Body of pancreas (tissue), 4 donors: ENCODE measurements around the gene PRRT1. TPM values are rescaled to one million over a fixed set of nuclear protein-coding genes. Genes with fewer than 3 reads are reported as not detected.
A peak's percentile ranks its signal among the peaks of the same experiment; 100 is the strongest.

ENCODE experiments used
- ATAC-seq: fragments of 150-250 bp; one replicate; pipeline ENCODE4 v1.9.1; 2016
- DNase-seq, 4 donors: peaks; one replicate each; pipeline ENCODE4 v3.0.0-alpha.2; 2019
- H3K27ac ChIP-seq, 4 donors: fragments of 200-600 bp; sonication (generic); 1 replicate in 3 of 4; 2 replicates in 1 of 4; pipeline versions ENCODE4 v1.5.1 to v1.6.1; 2016 to 2019; ENCODE audit warnings: mild to moderate bottlenecking in 1 of 4, mixed read lengths in 1 of 4, moderate library complexity in 1 of 4
- H3K27me3 ChIP-seq, 2 donors: fragments of 200-600 bp; sonication (generic); one replicate each; pipeline ENCODE4 v1.6.0; 2016; ENCODE audit warnings: mild to moderate bottlenecking in 1 of 2
- H3K36me3 ChIP-seq, 2 donors: fragments of 200-600 bp; sonication (generic); replicated peaks in 1 of 2; 2 replicates each; pipeline ENCODE4 v1.5.1; 2016; ENCODE audit warnings: low read depth in 2 of 2; ENCODE audit not compliant: insufficient read depth in 1 of 2
- H3K4me1 ChIP-seq: fragments of 200-600 bp; sonication (generic); one replicate; pipeline ENCODE4 v1.6.0; 2016
- H3K4me3 ChIP-seq, 2 donors: fragments of 200-600 bp; sonication (generic); 1 replicate in 1 of 2; 2 replicates in 1 of 2; pipeline ENCODE4 v1.5.1; 2016 to 2019
- H3K9me3 ChIP-seq, 3 donors: fragments of 200-600 bp; sonication (generic); 1 replicate in 2 of 3; 2 replicates in 1 of 3; pipeline ENCODE4 v1.5.1; 2016
- CTCF ChIP-seq, 7 experiments: fragments of 450-650 bp in 4 of 7; fragments of 200-600 bp in 3 of 7; sonication (generic) in 3 of 7; IDR thresholded peaks; one replicate each; pipeline ENCODE4 v1.5.1; 2016 to 2019; ENCODE audit warnings: antibody characterized with exemption in 7 of 7
- POLR2A ChIP-seq, 3 donors: fragments of 450-650 bp; IDR thresholded peaks; one replicate each; pipeline ENCODE4 v1.6.1; 2016; ENCODE audit warnings: antibody characterized with exemption in 3 of 3, mild to moderate bottlenecking in 2 of 3
- WGBS, 2 donors: methylation state at CpG; one replicate each; pipeline ENCODE4 v1.1.5; 2017; 5-methylcytosine and 5-hydroxymethylcytosine counted together
- intact Hi-C: fragments of 100-400 bp; cut with DNase I; formaldehyde crosslinking; loops from one replicate; pipeline ENCODE4 v1.15.1; 2023
- total RNA-seq, 2 donors: library from RNA; depleted of rRNA; stranded (reverse); fragments of >200 nt; gene quantifications; one replicate each; pipeline ENCODE4 v1.1.0, GENCODE V29; 2016

The PRRT1 gene
- total RNA-seq, 2 donors from 2014 or later = not detected

DNA sequence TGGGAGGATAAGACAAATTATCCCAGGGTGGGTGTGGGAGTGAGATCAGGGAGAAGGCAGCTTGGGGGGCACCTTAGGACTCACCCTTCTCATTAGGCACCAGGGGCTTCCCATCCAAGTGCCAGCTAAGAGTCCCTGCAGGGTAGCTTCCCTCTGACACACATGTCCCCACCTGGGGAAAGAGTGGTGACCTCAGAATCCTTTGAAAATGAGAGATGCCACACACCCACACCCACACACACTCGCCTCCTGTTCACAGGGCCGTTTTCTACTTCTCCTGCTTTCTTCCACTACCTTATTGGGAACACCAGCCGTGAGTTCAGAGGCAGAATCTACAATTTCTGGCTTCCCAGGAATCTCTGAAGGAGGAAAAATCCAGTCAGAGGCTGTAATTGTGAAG is 31.3 kb upstream of the PRRT1 start:
- H3K27me3 ChIP-seq = no peaks in the 10 kb centered on the region
- no peak for DNase-seq
- TF ChIP-seq CTCF (IDR thresholded peaks at IDR 0.05) (no peak), POLR2A (IDR thresholded peaks at IDR 0.05) (no peak)
- H3K27ac ChIP-seq = peak overlapping the region in 1 of 4 donors; percentile 13
- intact Hi-C loops = no loop called here
- H3K36me3 ChIP-seq = peaks cover 0 to 6% of the 10 kb centered on the region in 2 donors
- no peak overlapping the region for H3K4me3 ChIP-seq
- peaks cover 26% of the 10 kb centered on the region for H3K4me1 ChIP-seq
- WGBS, 2 donors = 67 to 82% methylated on average over 3 of the region's 3 CpGs
- ATAC-seq = no peak
- no peaks in the 10 kb centered on the region for H3K9me3 ChIP-seq

DNA sequence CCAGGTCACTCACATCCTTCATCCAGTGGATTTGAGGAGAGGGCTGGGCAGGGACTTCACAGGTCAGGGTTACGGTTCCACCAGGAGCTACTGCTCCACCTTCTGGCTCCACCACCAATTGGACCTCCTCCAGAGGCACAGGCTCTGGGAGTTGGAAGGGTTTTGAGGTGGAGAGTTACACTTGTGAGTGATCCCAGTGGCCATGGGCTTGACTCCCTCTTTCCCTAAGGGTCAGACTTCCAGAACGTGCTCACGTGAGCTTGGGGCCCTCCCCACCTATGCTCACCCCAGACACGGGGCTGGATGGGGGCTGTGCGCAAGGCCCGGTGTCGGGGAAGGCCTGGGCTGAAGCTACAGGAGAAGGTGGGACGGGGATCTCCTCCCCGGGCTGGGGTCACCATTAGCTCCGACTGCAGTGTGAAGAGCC is 30.8 kb upstream of the PRRT1 start:
- no peak for DNase-seq
- H3K36me3 ChIP-seq = peaks cover 0 to 6% of the 10 kb centered on the region in 2 donors
- no peaks in the 10 kb centered on the region for H3K9me3 ChIP-seq

DNA sequence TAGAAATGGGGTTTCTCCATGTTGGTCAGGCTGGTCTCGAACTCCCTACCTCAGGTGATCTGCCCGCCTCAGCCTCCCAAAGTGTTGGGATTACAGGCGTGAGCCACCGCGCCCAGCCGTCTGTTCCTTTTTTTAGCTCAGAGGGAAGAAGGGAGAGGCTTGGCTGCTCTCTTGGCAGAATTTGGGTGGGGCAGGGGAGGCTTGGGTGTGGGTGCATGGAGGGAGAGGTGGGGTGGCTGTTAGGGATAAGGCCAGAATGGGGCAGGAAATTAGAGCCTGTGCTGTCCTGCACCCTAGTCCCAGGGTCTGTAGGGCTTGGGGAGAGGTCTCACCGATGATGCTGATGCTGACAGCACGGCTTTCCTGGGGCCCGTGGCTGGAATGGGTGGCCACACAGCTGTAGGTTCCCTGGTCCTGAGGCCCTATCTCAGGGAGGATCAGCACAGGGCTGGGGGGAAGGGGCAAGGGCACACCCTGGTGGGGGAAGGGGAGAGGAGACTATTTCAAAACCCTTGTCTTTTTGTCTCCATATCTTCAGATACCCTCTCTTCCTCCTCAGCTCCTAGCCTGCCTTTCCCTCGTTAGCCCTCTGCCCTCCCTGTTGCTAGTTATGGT is 30.3 kb upstream of the PRRT1 start:
- H3K4me1 ChIP-seq = peaks cover 30% of the 10 kb centered on the region
- peaks cover 0 to 6% of the 10 kb centered on the region in 2 donors for H3K36me3 ChIP-seq
- H3K9me3 ChIP-seq = no peaks in the 10 kb centered on the region
- H3K27me3 ChIP-seq = no peaks in the 10 kb centered on the region
- WGBS, 2 donors = 85 to 89% methylated on average over 7 to 10 of the region's 10 CpGs
- TF ChIP-seq POLR2A (IDR thresholded peaks at IDR 0.05) (no peak), CTCF (IDR thresholded peaks at IDR 0.05) (no peak)
- intact Hi-C loops = no loop called here
- H3K4me3 ChIP-seq = no peak overlapping the region
- DNase-seq (no peak), ATAC-seq (no peak)
- no peak overlapping the region for H3K27ac ChIP-seq

More for the DNA sequence above, 30.8 kb upstream of the PRRT1 start:
- no peaks in the 10 kb centered on the region for H3K27me3 ChIP-seq
- H3K4me3 ChIP-seq = no peak overlapping the region
- no peak for TF ChIP-seq POLR2A (IDR thresholded peaks at IDR 0.05)
- no peak for TF ChIP-seq CTCF (IDR thresholded peaks at IDR 0.05)
- intact Hi-C loops = no loop called here
- peaks cover 26% of the 10 kb centered on the region for H3K4me1 ChIP-seq
- ATAC-seq = no peak
- WGBS, 2 donors = 85 to 97% methylated on average over 10 of the region's 10 CpGs
- no peak overlapping the region for H3K27ac ChIP-seq

DNA sequence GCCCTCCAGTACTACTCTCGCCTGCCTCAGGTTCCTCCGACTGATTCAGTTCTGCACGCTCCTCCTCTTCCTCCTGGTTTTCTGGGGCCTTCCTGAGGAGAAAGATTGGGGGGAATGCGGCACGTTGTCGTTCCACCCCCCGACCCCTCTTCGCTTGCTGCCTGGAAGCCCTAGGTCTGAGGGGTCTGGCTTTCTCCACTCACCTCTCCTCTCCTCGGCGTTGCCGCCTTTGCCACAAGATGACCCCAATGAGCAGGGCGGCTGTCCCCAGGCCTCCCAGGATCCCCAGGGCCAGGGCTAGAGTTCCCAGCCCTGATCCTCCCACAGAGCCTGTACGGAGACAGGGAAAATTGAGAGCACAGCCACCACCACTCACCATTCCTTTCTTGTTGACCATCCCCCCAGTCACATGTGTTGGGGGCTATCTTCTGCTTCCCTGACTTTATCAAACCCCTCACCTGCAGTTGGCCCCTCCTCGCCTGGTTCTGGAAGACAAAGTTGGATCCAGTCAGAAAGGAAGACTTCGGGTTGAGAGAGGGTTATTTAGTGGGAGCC is 29.5 kb upstream of the PRRT1 start:
- ATAC-seq (no peak), DNase-seq (no peak)
- intact Hi-C loops = no loop called here
- peaks cover 0 to 4% of the 10 kb centered on the region in 2 donors for H3K36me3 ChIP-seq
- WGBS, 2 donors = 89% methylated on average over 15 of the region's 15 CpGs
- TF ChIP-seq CTCF (IDR thresholded peaks at IDR 0.05) (no peak), POLR2A (IDR thresholded peaks at IDR 0.05) (no peak)
- H3K27ac ChIP-seq = no peak overlapping the region
- no peaks in the 10 kb centered on the region for H3K9me3 ChIP-seq
- no peaks in the 10 kb centered on the region for H3K27me3 ChIP-seq
- no peak overlapping the region for H3K4me3 ChIP-seq
- H3K4me1 ChIP-seq = peaks cover 35% of the 10 kb centered on the region
